ENCODE measurements around the gene SLC12A4.

GRCh38 chr16:67965668-67966548 is 2.5 kb downstream of the SLC12A4 start:
- no peak for TF ChIP-seq CTCF (IDR thresholded peaks at IDR 0.05)
- TF ChIP-seq MAFK (IDR thresholded peaks at IDR 0.05; ENCODE audit: partially characterized antibody), result no peak
- no peak for TF ChIP-seq EP300 (IDR thresholded peaks at IDR 0.05)
- TF ChIP-seq POLR2A (IDR thresholded peaks at IDR 0.05; ENCODE audit: low read length), result no peak
- no peak for TF ChIP-seq RCOR1 (IDR thresholded peaks at IDR 0.05; ENCODE audit: low read depth, low read length)
- TF ChIP-seq PHF8 (IDR thresholded peaks at IDR 0.05; ENCODE audit: borderline replicate concordance, low read depth), result no peak
- no peak for TF ChIP-seq CEBPB (IDR thresholded peaks at IDR 0.05)
- no peak for TF ChIP-seq RAD21 (conservative IDR thresholded peaks at IDR 0.05 in 1 of 2, IDR thresholded peaks at IDR 0.05 in 1 of 2)

All from A549 (cell line).